ENCODE measurements around the gene C6orf120.

DNA sequence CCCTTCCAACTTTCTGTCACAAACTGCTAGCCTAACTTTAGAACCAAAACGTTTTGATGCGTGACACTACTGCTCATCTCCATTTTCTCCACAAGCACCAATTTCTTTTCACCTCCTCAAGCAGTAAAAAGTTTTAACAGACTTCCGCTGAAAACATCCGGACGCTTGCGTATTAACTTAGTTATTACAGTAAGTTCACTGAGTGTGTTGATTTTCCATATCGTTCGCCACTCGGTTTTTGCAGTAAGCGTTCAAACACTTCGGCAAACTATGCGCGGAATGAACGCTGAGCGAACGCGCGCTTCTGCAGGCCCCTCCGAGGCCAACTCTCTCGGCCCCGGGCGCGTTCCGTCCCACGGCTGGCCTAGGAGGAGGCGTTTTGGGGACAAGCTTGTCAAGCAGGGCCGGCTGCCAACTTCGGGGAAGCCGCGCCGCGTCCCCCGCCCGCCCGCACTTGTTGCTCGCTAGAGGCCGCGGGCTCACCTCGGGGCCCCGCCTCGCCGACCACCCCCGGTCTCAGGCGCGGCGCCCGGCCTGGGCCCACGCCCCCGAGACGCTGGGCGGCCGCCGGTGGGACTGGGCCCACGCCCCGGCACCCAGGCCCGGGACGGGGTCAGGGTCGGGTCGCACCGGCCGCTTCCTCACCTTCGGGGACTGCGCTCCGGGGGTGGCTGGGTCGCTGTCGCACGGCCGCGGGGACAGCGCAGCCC, 21.4 kb downstream of the C6orf120 start:
- TF ChIP-seq CTCF (IDR thresholded peaks at IDR 0.05) (no peak), POLR2A (IDR thresholded peaks at IDR 0.05) (no peak)
